HG03139 (cell line): ENCODE results near the gene TMBIM4.
"Not testable (repeated sequence)": the region's sequence is repeated elsewhere in the genome, so short reads cannot be mapped to it uniquely, and the experiment has no call there.

Source experiments
- ATAC-seq: cut with Tn5 transposase; IDR thresholded peaks from one replicate; pipeline ENCODE4 v1.9.1; 2021; ENCODE audit not compliant: unreplicated experiment

TMBIM4 gene

GRCh38 chr12:66187036-66187435 is 17.2 kb upstream of the TMBIM4 start:
- ATAC-seq, result no peak

GRCh38 chr12:66184822-66185221 is 15.0 kb upstream of the TMBIM4 start:
- not testable (repeated sequence) for ATAC-seq

GRCh38 chr12:66182956-66183355 is 13.2 kb upstream of the TMBIM4 start:
- ATAC-seq, result no peak

- ATAC-seq, result no peak
Observed at GRCh38 chr12:66176105-66176900, 6.5 kb upstream of the TMBIM4 start.

- ATAC-seq, result not testable (repeated sequence)
Observed at GRCh38 chr12:66174391-66175325, 4.9 kb upstream of the TMBIM4 start.

GRCh38 chr12:66170606-66171005 is 810 bp upstream of the TMBIM4 start:
- ATAC-seq, result no peak

- no peak for ATAC-seq
Observed at GRCh38 chr12:66168410-66168809, 1.4 kb downstream of the TMBIM4 start.

- no peak for ATAC-seq
Observed at GRCh38 chr12:66166561-66166960, 3.2 kb downstream of the TMBIM4 start.

GRCh38 chr12:66165141-66165540 is 4.7 kb downstream of the TMBIM4 start:
- ATAC-seq, result no peak

GRCh38 chr12:66164349-66164821 is 5.4 kb downstream of the TMBIM4 start:
- no peak for ATAC-seq

- ATAC-seq, result no peak
Observed at GRCh38 chr12:66163289-66163688, 6.5 kb downstream of the TMBIM4 start.

GRCh38 chr12:66162701-66163100 is 7.1 kb downstream of the TMBIM4 start:
- no peak for ATAC-seq

GRCh38 chr12:66160704-66161103 is 9.1 kb downstream of the TMBIM4 start:
- no peak for ATAC-seq

- no peak for ATAC-seq
Observed at GRCh38 chr12:66159123-66159522, 10.7 kb downstream of the TMBIM4 start.

GRCh38 chr12:66156654-66157053 is 13.1 kb downstream of the TMBIM4 start:
- ATAC-seq, result no peak

- ATAC-seq, result no peak
Observed at GRCh38 chr12:66154776-66155175, 15.0 kb downstream of the TMBIM4 start.

- ATAC-seq, result no peak
Observed at GRCh38 chr12:66152732-66153131, 17.1 kb downstream of the TMBIM4 start.

GRCh38 chr12:66149702-66150398 is 19.9 kb downstream of the TMBIM4 start:
- no peak for ATAC-seq

- ATAC-seq, result no peak
Observed at GRCh38 chr12:66144791-66145754, 24.7 kb downstream of the TMBIM4 start.

- no peak for ATAC-seq
Observed at GRCh38 chr12:66143868-66144267, 25.9 kb downstream of the TMBIM4 start.
